Upper lobe of left lung (tissue), 6 donors: ENCODE results near the gene TP73. TPM values are rescaled to one million over a fixed set of nuclear protein-coding genes. Genes with fewer than 3 reads are reported as not detected.

ENCODE experiments used
- ATAC-seq, 2 donors: fragments of 200-7000 bp; cut with Tn5 transposase; one replicate each; pipeline ENCODE4 v1.9.1; 2022; ENCODE audit warnings: mild to moderate bottlenecking in 2 of 2, moderate library complexity in 2 of 2; ENCODE audit not compliant: low FRiP score in 2 of 2
- DNase-seq, 2 donors: peaks; one replicate each; pipeline ENCODE4 v3.0.0-alpha.2; 2019 to 2020
- H3K27ac ChIP-seq, 4 donors: fragments of 200-600 bp; sonication (generic); one replicate each; pipeline ENCODE4 v1.5.1; 2016 to 2019
- H3K27me3 ChIP-seq, 4 donors: fragments of 200-600 bp; sonication (generic); one replicate each; pipeline ENCODE4 v1.5.1; 2017 to 2019
- H3K36me3 ChIP-seq, 4 donors: fragments of 200-600 bp; sonication (generic); one replicate each; pipeline ENCODE4 v1.5.1; 2016 to 2019
- H3K4me1 ChIP-seq, 4 donors: fragments of 200-600 bp; sonication (generic); one replicate each; pipeline ENCODE4 v1.5.1; 2018 to 2019
- H3K4me3 ChIP-seq, 4 donors: fragments of 200-600 bp; sonication (generic); one replicate each; pipeline ENCODE4 v1.5.1; 2017 to 2019; ENCODE audit warnings: mild to moderate bottlenecking in 2 of 4, moderate library complexity in 1 of 4
- H3K9me3 ChIP-seq, 4 donors: fragments of 200-600 bp; sonication (generic); one replicate each; pipeline ENCODE4 v1.5.1; 2018 to 2019
- EP300 ChIP-seq, 4 donors: sonication (generic); formaldehyde crosslinking; IDR thresholded peaks; one replicate each; pipeline ENCODE4 v1.5.1; 2017; ENCODE audit warnings: antibody characterized with exemption in 4 of 4, control low read depth in 2 of 4
- POLR2A ChIP-seq, 4 donors: fragments of 450-650 bp; IDR thresholded peaks; one replicate each; pipeline ENCODE4 v1.5.1; 2016 to 2017; ENCODE audit warnings: antibody characterized with exemption in 4 of 4, mild to moderate bottlenecking in 2 of 4
- POLR2AphosphoS5 ChIP-seq, 2 donors: sonication (generic); formaldehyde crosslinking; IDR thresholded peaks; one replicate each; pipeline ENCODE4 v1.5.1; 2017; ENCODE audit warnings: antibody characterized with exemption in 2 of 2
- WGBS, 2 donors: methylation state at CpG; one replicate each; pipeline ENCODE4 v1.1.5; 2017 to 2018; 5-methylcytosine and 5-hydroxymethylcytosine counted together
- total RNA-seq, 6 donors: library from RNA; depleted of rRNA in 4 of 6; stranded (reverse); fragments of >200 nt in 4 of 6; gene quantifications; one replicate each; pipeline versions ENCODE4 v1.1.0 to v1.2.1, GENCODE V29; 2016 to 2021
- TF ChIP-seq, protein P1 (sequence below), 6 experiments: fragments of 450-650 bp in 4 of 6; fragments of 200-600 bp in 2 of 6; sonication (generic) in 2 of 6; IDR thresholded peaks; one replicate each; pipeline ENCODE4 v1.5.1; 2016 to 2019; ENCODE audit warnings: antibody characterized with exemption in 6 of 6
- donor health status: DM: no; HTN: no; CAD: no; lungs with moderate emphysema.
- donor health status: DM: no; HTN: yes; CAD: no; lungs with severe emphysema.

Gene TP73
- total RNA-seq, 6 donors from 2014 or later, result 0.77 to 9.8 (median 4.1) TPM

DNA sequence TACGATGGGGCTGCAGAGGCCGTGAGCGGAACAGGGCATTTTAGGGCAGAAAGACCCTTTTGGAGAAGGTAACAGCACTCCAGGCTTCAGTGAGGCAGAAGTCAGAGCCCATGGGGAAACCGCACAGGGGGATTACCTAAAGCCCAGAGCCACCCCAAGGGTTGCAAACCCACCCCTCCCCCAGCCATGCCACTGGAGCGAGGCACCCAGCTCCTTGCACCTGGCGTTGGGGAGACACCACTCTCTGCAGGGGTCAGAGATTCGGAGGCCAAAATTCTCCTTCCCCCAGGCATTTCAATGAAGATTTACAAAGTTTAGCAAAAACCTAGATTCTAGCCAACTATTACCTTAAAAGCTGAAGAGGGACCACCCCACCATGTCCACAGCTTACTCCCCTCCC, 61.5 kb downstream of the TP73 start:
- no peaks in the 10 kb centered on the region for H3K36me3 ChIP-seq
- H3K4me1 ChIP-seq, result peaks cover 9 to 29% (median 15%) of the 10 kb centered on the region in 4 donors
- TF ChIP-seq, protein P1, sequence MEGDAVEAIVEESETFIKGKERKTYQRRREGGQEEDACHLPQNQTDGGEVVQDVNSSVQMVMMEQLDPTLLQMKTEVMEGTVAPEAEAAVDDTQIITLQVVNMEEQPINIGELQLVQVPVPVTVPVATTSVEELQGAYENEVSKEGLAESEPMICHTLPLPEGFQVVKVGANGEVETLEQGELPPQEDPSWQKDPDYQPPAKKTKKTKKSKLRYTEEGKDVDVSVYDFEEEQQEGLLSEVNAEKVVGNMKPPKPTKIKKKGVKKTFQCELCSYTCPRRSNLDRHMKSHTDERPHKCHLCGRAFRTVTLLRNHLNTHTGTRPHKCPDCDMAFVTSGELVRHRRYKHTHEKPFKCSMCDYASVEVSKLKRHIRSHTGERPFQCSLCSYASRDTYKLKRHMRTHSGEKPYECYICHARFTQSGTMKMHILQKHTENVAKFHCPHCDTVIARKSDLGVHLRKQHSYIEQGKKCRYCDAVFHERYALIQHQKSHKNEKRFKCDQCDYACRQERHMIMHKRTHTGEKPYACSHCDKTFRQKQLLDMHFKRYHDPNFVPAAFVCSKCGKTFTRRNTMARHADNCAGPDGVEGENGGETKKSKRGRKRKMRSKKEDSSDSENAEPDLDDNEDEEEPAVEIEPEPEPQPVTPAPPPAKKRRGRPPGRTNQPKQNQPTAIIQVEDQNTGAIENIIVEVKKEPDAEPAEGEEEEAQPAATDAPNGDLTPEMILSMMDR (IDR thresholded peaks at IDR 0.05), result no peak
- no peak for TF ChIP-seq POLR2A (IDR thresholded peaks at IDR 0.05)
- TF ChIP-seq POLR2AphosphoS5 (IDR thresholded peaks at IDR 0.05), result no peak
- TF ChIP-seq EP300 (IDR thresholded peaks at IDR 0.05), result no peak
- DNase-seq (no peak), ATAC-seq (no peak)
- WGBS, 2 donors, result 90 to 94% methylated on average over 4 to 7 of the region's 7 CpGs
- no peak overlapping the region for H3K27ac ChIP-seq
- H3K4me3 ChIP-seq, result no peak overlapping the region
- no peaks in the 10 kb centered on the region for H3K9me3 ChIP-seq
- H3K27me3 ChIP-seq, result peaks cover 0 to 11% (median 1%) of the 10 kb centered on the region in 4 donors

DNA sequence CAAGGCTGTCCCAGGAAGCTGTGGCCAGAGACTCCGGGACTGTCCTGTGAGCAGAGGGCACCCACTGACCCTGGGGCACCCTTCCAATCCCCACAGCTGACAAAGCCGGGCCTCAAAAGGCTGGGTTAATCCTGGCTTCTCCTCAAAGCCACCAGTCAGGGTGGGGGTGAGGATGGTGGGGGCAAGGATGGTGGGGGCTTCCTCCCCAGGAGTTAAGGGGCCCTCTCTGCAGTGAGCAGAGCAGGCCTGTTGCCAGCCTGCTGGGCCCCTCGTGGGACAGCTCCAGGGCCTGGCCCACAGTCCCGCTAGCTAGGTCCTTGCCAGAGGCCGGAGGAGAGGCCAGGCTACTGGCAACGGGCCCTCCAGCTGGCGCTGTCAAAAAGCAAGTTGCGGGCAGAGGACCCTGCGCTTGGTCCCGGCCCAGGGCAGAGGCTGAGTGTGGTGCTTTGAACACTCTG, 62.0 kb downstream of the TP73 start:
- Histone ChIP-seq H3K36me3 (no peaks in the 10 kb centered on the region), H3K9me3 (no peaks in the 10 kb centered on the region), H3K4me1 (peaks cover 9 to 34% (median 19%) of the 10 kb centered on the region in 4 donors), H3K4me3 (no peak overlapping the region), H3K27me3 (peaks cover 0 to 11% (median 1%) of the 10 kb centered on the region in 4 donors), H3K27ac (no peak overlapping the region)
- DNase-seq (peak in 1 of 2 donors; percentile 75), ATAC-seq (no peak)
- TF ChIP-seq POLR2AphosphoS5 (IDR thresholded peaks at IDR 0.05), result no peak
- TF ChIP-seq EP300 (IDR thresholded peaks at IDR 0.05), result no peak
- TF ChIP-seq POLR2A (IDR thresholded peaks at IDR 0.05), result no peak
- TF ChIP-seq, protein P1 (IDR thresholded peaks at IDR 0.05), result no peak
- 75% methylated on average over 8 of the region's 10 CpGs; no CpG with 5 or more reads in 1 of the 2 donors for WGBS, 2 donors

DNA sequence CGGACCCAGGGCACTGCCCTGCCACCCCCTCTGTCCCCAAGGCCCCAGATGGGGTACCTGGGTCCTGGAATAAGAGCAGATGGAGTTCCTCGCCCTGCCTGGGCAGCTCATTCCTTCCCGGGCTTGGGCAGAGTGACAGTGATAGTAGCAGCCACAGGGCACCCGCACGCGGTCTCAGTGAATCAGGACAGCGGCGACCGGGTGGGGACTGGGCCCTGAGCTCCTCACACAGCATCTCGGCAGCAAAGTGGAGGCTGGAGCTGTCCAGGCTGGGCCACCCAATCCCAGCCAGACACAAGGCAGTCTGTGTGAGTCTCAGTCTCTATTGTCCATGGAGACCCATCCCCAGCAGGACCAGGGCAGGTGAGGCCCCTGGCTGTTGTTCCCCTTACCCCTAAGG, 62.5 kb downstream of the TP73 start:
- peaks cover 0 to 11% (median 1%) of the 10 kb centered on the region in 4 donors for H3K27me3 ChIP-seq
- 73 to 93% methylated on average over 2 to 9 of the region's 10 CpGs for WGBS, 2 donors
- peaks cover 10 to 37% (median 22%) of the 10 kb centered on the region in 4 donors for H3K4me1 ChIP-seq

DNA sequence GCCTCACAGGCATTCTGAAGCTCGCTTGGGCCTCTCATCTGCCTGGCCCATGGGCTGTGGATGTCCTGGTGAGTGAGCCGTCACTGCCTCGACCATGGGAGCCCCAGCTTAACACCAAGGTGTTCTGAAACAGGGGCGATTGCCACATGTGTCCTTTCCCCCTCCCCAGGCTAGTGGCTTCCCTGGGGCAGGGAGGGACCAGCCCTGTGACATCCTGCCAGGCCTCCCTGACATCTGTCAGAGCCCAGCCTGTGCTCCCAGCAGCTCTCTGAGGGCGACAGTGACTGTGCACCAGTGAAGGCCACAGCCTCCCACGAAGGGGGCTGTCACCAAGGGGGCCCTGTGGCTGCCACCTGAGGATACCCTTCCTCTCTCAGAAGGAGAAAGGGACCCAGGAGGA, 64.0 kb downstream of the TP73 start:
- ATAC-seq (no peak), DNase-seq (no peak)
- H3K27me3 ChIP-seq, result peaks cover 0 to 11% (median 1%) of the 10 kb centered on the region in 4 donors
- no peaks in the 10 kb centered on the region for H3K36me3 ChIP-seq
- H3K4me3 ChIP-seq, result no peak overlapping the region
- TF ChIP-seq, protein P1 (IDR thresholded peaks at IDR 0.05), result no peak
- TF ChIP-seq POLR2A (IDR thresholded peaks at IDR 0.05) (no peak), POLR2AphosphoS5 (IDR thresholded peaks at IDR 0.05) (no peak), EP300 (IDR thresholded peaks at IDR 0.05) (no peak)
- no peak overlapping the region for H3K27ac ChIP-seq
- no peaks in the 10 kb centered on the region for H3K9me3 ChIP-seq
- H3K4me1 ChIP-seq, result peaks cover 16 to 44% (median 24%) of the 10 kb centered on the region in 4 donors
- WGBS, 2 donors, result 80% methylated on average over 1 of the region's 6 CpGs

More for the DNA sequence above, 62.5 kb downstream of the TP73 start:
- TF ChIP-seq, protein P1 (IDR thresholded peaks at IDR 0.05), result no peak
- no peak for TF ChIP-seq POLR2A (IDR thresholded peaks at IDR 0.05)
- TF ChIP-seq POLR2AphosphoS5 (IDR thresholded peaks at IDR 0.05), result no peak
- no peak for TF ChIP-seq EP300 (IDR thresholded peaks at IDR 0.05)
- no peak overlapping the region for H3K4me3 ChIP-seq
- ATAC-seq, result no peak
- no peaks in the 10 kb centered on the region for H3K9me3 ChIP-seq
- no peak overlapping the region for H3K27ac ChIP-seq
- DNase-seq, result peak in 1 of 2 donors; percentile 62
- no peaks in the 10 kb centered on the region for H3K36me3 ChIP-seq
